GM19025 (cell line): ENCODE data around the gene SPTSSA.
"Not testable (repeated sequence)": the region's sequence is repeated elsewhere in the genome, so short reads cannot be mapped to it uniquely, and the experiment has no call there.

ENCODE experiments used
- ATAC-seq: cut with Tn5 transposase; IDR thresholded peaks from one replicate; pipeline ENCODE4 v1.9.1; 2021; ENCODE audit warnings: mild to moderate bottlenecking, low read depth, moderate library complexity; ENCODE audit not compliant: unreplicated experiment

The SPTSSA gene

DNA sequence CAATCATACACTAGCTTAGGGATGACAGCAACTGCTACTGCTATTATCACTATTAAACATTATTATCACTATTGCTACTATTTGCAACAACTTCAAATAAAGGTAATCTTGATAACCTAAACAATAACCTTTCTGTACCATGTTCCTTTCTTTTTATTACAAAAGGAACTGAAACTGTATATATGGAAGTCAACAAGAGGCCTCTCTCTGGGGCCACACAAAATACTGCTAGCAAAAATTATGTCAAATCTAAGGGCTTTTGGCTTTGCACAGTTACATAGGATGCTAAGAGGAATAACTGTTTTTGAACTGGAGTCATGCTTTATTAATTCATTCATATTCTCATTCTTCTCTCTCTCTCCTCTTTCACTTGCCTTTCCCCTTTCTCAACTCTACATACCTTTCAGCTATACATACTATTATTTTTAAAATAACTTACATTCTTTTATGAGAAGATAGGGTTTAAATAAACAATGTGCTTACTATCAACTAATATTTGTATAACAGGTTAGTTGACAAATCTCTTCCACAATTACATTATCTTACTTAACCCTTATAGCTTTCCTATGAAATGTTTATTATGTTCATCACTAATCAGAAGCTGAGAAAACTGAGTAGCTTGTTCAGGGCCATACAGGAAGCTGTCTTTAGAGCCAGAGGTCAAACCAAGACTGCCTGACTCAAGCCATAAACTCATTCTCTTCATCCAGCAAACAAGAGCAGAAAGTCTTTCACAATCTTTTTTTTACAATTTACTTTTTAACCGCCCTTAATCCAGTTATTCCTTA, 25.7 kb downstream of the SPTSSA start:
- no peak for ATAC-seq

DNA sequence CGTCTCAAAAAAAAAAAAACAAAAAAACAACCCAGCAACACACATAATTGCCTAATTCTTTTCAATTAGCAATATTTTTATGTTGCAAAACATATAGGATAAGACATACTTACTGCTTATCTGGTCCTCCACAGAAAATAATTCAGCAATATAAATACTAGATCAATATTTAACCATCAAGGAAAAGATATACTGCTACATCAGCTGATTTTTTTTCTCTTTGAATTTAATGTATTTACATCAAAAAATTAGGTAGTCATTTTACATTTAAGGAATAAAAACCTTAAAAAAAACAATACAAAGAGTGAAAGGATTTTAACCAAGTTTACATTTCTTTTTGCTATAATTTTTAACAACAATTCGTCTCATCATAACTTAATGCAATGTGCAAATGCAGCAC, 28.1 kb downstream of the SPTSSA start:
- ATAC-seq, result no peak

DNA sequence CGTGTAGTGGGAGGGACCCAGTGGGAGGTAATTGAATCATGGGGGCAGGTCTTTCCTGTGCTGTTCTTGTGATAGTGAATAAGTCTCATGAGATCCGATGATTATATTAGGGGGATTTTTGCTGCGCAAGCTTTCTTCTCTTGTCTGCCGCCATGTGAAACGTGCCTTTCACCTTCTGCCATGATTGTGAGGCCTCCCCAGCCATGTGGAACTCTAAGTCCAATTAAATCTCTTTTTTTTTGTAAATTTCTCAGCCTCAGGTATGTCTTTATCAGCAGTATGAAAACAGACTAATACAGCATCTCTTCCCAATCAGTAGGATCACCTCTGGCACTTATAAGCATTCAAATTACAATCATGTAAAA, 34.0 kb downstream of the SPTSSA start:
- not testable (repeated sequence) for ATAC-seq

DNA sequence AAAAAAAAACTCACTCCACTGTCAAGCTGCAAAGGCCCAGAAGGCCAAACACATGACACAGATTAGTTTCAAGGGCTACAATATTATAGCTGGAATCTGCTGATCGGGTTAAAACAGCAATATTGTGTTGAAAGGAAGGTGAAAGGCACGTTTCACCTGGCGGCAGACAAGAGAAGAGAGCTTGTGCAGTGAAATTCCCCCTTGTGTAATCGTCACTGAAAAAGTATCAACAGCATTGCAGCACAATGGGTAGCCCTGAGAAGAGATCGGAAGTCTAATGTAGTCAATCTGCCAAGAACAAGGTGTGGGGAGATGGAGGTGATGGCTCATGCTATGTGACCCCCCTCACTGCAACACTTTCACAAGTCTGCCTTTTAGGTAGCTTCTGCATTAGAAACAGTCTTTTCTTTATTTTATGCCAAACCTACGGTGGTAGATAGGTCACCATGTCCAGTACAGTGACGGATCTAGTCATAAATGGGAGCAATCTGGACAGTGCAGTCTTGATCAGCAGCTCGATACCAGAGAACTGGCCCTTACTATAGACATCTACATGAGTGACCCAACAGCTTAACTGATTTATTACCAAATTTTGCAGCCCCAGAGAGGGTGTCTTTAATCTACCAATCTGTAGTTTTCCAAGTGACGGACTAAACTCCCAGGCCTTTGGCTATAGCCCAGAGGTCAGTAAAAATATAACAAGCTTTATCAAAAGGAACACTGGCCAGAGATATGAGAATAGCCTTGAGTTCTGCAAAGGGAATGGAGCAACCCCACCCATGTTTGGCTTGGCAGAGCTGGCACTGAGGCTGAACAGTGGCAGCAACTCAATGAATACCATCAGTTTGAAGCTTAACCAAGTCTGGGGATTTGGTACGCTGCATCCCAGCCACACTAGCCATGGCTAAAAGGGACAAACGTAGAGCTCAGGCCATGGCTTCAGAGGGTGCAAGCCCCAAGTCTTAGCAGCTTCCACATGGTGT, 35.4 kb downstream of the SPTSSA start:
- ATAC-seq, result no peak

DNA sequence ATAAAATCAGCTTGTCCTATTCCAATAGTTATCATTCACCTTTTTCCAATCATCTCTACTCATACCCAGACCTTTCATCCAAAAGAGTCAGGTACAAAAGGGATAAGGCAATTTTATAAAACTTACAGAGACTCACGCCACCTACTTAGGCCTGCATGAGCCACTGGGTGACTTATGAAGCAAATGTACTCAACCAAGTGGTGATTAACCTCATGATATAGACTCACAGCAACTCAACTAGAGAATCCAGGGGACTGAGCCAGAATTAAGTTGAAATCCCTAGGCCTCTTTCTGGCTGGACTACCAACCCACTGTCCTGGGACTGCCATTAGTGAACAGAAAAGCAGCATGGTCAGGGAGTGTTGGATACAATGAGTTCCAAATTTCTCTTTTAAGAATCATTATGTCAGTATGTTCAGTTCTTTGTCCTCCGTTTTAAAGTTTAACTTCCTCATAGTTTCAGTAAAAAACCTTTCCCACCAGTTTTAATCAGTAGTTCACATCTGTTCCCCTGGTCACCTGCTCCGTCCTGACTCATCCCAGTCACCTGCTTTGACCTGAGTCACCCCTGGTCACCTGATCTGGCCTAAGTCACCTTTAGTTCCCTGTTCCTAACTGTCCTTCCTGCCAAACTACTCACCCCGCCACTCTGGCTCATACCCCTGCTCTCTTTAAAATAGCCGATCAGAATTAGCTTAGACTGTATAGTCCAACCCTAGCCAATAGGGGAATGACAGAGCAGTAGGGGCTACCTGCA, 36.8 kb downstream of the SPTSSA start:
- no peak for ATAC-seq

DNA sequence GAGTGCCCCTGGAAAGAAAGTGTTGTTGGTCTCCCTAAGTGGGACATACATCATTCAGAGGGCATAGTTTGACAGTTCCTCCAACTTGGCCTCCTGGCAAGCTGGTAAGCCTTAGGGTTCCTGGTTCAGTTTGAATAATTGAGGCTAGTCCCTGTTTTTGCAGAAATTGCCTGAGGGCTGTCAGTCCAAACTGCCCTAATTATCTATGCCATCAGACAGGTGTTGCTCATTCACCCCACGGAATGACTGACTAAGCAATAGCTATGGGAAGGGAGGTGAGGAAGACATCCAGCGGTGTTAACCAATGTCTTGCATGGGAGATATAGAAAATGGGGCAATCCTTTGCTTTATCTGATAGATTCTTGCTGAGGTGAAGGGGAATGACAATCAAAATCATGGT, 37.6 kb downstream of the SPTSSA start:
- no peak for ATAC-seq

DNA sequence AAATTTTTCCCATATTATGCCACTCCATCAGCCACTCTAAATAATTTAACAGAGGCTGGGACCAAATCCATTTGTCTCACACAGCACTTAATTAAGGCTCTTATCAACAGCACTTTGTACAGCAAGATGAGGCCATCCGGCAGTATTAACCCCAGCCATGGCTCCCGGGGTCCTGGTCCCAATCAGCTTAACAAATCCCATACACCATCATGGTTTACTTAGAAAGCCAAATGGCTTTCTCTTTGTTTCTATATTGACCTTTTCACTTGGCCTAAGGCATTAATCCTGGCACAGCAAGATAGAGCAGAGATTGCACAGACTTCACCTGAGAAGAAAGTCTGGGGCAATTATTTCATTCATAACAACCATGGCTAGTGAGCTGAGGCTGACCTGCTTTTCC, 38.6 kb downstream of the SPTSSA start:
- ATAC-seq, result no peak

DNA sequence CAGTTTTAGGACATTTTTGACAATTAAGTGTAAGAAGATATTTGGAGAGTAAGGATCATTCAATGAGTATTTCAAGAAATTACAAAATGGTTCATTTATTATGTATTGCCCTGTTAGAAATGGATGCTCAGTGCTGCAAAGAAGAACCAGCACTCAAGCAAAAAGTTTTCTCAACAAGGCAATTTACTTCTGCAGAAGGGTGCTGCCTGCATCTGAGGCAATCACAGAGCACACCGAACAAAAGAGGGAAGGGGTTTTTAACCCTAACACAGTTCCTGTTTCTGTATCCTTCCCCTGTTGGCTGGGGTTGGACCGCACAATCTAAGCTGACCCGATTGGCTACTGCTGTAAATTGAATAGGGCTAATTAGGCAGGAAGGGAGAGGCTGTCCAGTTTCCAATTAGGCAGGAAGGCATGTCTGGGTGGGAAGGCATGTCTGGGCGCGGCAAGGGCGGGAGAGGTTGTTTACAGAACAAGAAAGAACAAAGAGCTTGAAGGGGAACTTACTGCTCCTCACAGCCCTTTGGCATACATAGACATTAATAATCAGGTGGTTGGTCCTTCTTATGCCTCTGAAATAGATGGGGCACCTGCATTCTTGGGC, 41.4 kb downstream of the SPTSSA start:
- no peak for ATAC-seq

DNA sequence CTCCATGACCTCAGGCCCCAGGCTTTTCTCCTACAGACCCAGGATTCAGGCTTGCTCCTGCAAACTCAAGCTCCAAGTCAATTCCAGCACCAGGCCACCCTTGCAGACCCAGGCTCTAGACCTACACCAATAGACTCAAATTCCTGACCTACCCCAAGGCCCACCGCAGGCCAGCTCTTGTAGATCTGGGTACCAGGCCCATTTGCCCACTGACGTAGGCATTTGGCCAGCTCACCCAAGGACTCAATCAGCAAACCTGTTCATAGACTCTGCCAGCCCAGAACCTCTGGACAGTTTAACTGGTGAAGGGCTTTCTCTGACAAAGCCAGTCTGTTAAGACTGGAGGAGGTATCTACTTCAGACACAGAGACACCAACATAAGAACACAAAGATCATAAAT, 52.3 kb downstream of the SPTSSA start:
- ATAC-seq, result no peak

DNA sequence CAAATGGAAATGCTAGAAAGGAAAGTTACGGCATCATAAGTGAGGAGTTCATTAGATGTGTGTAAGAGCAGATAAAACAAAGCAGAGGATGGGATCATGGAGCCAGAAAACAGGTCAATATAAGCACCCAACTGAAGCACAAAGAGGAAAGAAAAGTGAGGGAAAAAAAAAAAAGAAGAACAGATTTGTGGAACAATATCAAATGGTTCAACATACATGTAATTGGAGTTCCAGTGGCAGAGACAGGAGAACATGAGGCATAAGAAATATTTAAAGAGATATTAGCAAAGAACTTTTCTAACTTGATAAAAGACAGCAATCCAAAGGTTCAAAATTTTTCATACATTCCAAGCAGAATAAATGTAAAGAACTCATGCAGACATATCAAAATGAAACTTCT, 54.1 kb downstream of the SPTSSA start:
- ATAC-seq, result no peak

DNA sequence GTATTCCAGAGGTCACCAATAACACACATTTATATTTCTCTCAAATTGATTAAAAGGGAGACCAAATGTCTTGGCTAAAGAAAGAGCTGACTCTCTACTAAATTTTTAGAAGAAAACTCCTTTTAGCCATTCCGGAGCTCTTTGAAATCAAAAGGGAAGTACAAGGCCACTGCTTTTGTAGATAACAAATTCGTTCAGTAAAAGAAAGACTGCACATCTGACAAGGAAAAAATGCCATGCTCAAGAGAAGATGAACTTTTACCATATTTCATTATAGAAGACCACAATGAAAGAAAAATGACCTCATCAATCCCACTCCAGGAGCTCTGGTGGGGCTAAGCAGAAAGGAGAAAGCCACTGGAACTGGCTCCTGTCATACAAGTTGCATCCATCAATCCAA, 57.6 kb downstream of the SPTSSA start:
- no peak for ATAC-seq

DNA sequence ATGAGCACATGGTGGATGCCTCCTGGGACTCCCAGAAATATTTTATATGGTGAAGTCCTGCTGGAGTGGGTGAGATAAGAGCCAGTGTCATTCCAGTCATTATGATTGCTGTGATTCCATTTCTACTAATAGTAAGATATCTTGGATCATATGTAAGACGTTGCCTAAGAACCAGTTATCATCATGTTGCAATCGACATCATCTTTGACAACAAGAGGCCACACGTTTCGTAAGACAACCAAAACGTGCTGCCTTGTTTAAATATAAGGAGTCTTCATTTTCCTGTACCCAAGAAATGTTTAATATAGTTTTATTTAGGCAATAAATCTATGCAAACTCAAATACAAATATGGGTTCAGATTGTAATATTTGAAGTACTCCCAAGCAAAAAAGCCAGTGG, 58.4 kb downstream of the SPTSSA start:
- no peak for ATAC-seq

DNA sequence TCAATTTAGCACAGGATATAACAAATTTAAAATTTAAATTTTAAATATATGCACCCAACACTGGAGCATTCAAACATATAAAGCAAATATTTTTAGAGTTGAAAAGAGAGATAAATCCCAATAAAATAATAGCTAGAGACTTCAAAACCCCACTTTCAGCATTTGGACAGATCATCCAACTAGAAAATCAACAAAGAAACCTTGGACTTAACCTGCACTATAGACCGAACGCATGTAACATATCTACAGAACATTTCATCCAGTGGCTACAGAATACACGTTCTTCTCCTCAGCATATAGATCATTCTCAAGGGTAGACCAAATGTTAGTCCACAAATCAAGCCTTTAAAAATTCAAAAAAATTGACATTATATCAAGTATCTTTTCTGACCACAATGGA, 64.0 kb downstream of the SPTSSA start:
- ATAC-seq, result no peak

DNA sequence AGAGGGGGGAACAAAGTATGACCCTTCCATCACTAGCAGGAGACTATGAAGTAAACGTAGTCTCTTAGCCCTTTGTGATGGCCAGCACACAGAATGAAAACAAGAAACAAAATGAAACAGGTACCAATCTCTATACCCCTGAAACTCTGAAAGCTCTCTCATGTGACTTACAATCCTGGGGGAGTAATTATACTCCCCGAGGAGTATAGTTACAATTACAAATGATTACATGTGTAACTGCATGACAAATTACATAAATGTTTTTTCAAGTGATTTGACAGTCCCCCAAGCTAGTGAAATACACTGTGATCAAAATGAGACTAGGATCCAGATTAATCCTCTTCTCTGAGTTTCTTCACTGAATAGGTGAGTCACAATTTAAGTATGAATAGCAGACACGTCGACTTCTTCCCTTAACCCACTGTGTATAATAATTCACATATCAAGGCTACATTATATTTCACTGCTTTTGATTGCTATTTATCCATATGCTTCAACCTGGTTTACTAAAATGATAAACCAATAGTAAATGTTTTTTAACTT, 74.0 kb downstream of the SPTSSA start:
- no peak for ATAC-seq

DNA sequence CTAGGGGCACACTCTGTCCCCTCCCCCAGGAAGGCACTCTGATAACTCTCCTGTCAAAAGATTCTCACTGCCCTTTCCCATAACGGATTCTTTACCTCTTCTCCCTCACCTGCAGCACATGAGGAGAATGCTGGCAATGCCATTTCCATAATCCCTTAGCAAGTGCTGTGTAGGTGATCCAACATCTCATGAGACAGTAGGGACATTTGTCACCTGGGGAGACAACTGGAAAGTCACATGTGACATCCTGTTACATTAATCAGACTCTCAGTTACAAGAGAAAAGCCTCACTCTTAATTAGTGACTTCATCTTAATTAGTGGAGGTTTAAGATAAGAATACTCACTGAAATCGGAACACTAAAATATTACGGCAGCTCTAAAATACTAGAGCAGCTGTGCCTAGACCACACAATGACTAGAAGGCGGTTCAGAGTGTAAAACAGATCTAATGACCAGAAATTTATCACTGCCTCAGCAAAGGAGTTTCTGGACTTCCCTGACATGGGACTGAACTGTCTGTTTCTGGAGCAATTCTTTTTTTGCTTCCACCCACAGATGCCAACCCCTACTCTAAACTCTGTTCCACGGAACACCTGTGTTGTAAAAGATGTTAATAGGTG, 75.1 kb downstream of the SPTSSA start:
- ATAC-seq, result no peak

DNA sequence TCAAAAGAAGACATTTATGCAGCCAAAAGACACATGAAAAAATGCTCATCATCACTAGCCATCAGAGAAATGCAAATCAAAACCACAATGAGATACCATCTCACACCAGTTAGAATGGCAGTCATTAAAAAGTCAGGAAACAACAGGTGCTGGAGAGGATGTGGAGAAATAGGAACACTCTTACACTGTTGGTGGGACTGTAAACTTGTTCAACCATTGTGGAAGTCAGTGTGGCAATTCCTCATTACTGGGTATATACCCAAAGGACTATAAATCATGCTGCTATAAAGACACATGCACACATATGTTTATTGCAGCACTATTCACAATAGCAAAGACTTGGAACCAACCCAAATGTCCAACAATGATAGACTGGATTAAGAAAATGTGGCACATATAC, 76.2 kb downstream of the SPTSSA start:
- not testable (repeated sequence) for ATAC-seq

DNA sequence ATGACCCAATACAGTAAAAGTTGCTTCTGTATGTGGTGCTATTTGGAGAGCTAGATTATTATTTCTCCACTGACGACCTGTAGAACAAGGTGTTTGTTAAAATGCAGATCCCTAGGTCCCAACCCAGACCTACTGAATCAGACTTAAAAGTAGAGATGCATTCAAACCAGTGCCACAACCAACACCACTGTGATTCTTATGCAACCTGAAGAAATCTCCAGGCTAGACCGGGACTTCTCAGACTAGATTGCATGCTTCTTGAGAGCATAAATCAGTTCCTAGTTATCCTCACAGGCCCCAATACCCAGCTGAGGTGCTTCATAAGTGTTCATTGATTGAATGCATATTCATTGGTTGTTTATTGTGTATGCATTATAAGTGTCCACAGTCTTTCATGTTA, 78.2 kb downstream of the SPTSSA start:
- no peak for ATAC-seq
